Activated CD8-positive, alpha-beta memory T cell treated with anti-CD3 and anti-CD28 coated beads, Interleukin-2, amount 50 U/mL, for 24 hours (primary cell): ENCODE results near the gene GDI1.
"Not testable (repeated sequence)": the region's sequence is repeated elsewhere in the genome, so short reads cannot be mapped to it uniquely, and the experiment has no call there.

Source experiments
- DNase-seq: peaks from one replicate; pipeline ENCODE4 v3.0.0-alpha.2; 2020; ENCODE audit errors: extremely low read depth

GDI1 gene

GRCh38 chrX:154436983-154437752 lies at the start of gene GDI1:
GDI1 (plus strand) TSS chrX:154437154; CDS start chrX:154437255, 101 bp downstream.
- DNase-seq = no peak

GRCh38 chrX:154388094-154388493 lies 48.9 kb upstream of the GDI1 start:
- DNase-seq = not testable (repeated sequence)

- not testable (repeated sequence) for DNase-seq
Measured at GRCh38 chrX:154388649-154389048, 48.3 kb upstream of the GDI1 start.

GRCh38 chrX:154389812-154390747 lies 46.9 kb upstream of the GDI1 start:
- DNase-seq = not testable (repeated sequence)

- DNase-seq = not testable (repeated sequence)
Measured at GRCh38 chrX:154396363-154396762, 40.6 kb upstream of the GDI1 start.

- DNase-seq = no peak
Measured at GRCh38 chrX:154396973-154397887, 39.7 kb upstream of the GDI1 start.

- peak; percentile 66 for DNase-seq
Measured at GRCh38 chrX:154397888-154398667, 38.9 kb upstream of the GDI1 start, which contains the start of gene RPL10. RPL10 (plus strand) TSS chrX:154398377; CDS start chrX:154398520, 143 bp downstream.

GRCh38 chrX:154398668-154399526 lies 38.1 kb upstream of the GDI1 start:
- DNase-seq = peak; percentile 48

GRCh38 chrX:154399527-154400368 lies 37.2 kb upstream of the GDI1 start:
- no peak for DNase-seq

GRCh38 chrX:154400369-154400817 lies 36.6 kb upstream of the GDI1 start:
- DNase-seq = not testable (repeated sequence)

GRCh38 chrX:154401045-154401799 lies 35.7 kb upstream of the GDI1 start:
- DNase-seq = no peak

GRCh38 chrX:154401918-154402621 lies 34.9 kb upstream of the GDI1 start:
- DNase-seq = no peak

GRCh38 chrX:154402622-154403127 lies 34.3 kb upstream of the GDI1 start:
- no peak for DNase-seq

- no peak for DNase-seq
Measured at GRCh38 chrX:154403192-154403591, 33.8 kb upstream of the GDI1 start.

GRCh38 chrX:154403858-154404257 lies 33.1 kb upstream of the GDI1 start:
- no peak for DNase-seq

GRCh38 chrX:154404625-154405192 lies 32.2 kb upstream of the GDI1 start:
- no peak for DNase-seq
